ENCODE measurements around the gene TMEM45A. TPM values are rescaled to one million over a fixed set of nuclear protein-coding genes. Genes with fewer than 3 reads are reported as not detected.

Gene TMEM45A
- polyA plus RNA-seq, 1 of the 3 experiments (the other 2 are of a cell fraction): 6.4 TPM

- TF ChIP-seq USF2 (IDR thresholded peaks at IDR 0.05; ENCODE audit: borderline replicate concordance, low read depth, low read length) (no peak), TCF12 (IDR thresholded peaks at IDR 0.05) (no peak), YY1 (IDR thresholded peaks at IDR 0.05; ENCODE audit: low read depth) (no peak), NFIC (IDR thresholded peaks at IDR 0.05; ENCODE audit: borderline replicate concordance) (no peak), NRF1 (IDR thresholded peaks at IDR 0.05; ENCODE audit: low read depth, low read length) (no peak)
Observed at GRCh38 chr3:100467133-100467532, 25.3 kb upstream of the TMEM45A start (continued).

- Histone ChIP-seq H3K36me3 (replicated peaks in 1 of 2; ENCODE audit: control insufficient read depth in 1 of 2, insufficient read depth in 2 of 2, low read length in 1 of 2) (no peaks in the 10 kb centered on the region), H3K9me2 (no peaks in the 10 kb centered on the region), H3K27ac (ENCODE audit: low read depth in 2 of 2, low read length in 1 of 2) (no peak overlapping the region), H3K4me1 (ENCODE audit: control insufficient read depth in 1 of 2, insufficient read depth in 2 of 2, low read depth in 1 of 2, low read length in 1 of 2) (no peaks in the 10 kb centered on the region), H3K9ac (no peak overlapping the region), H3K4me2 (no peak overlapping the region), H4K20me1 (ENCODE audit: insufficient read depth) (no peaks in the 10 kb centered on the region), H3K4me3 (ENCODE audit: low read depth in 2 of 2, low read length in 1 of 2) (no peak overlapping the region), H3K27me3 (ENCODE audit: insufficient read depth) (no peaks in the 10 kb centered on the region), H2AFZ (ENCODE audit: low read depth) (no peak overlapping the region), H3K79me2 (ENCODE audit: insufficient read depth) (no peaks in the 10 kb centered on the region), H3K9me3 (no peaks in the 10 kb centered on the region), H3F3A (replicated peaks; ENCODE audit: insufficient read depth) (no peaks in the 10 kb centered on the region)
- WGBS (ENCODE audit: low lambda C conversion rate): 79% methylated on average over 2 of the region's 2 CpGs
- DNase-seq: no peak
- POLR2A ChIA-PET: no interaction called here
- CTCF ChIA-PET: interaction anchor here (0.8 to 1.7 kb wide), 3 partner anchors 11 to 121 kb away, joined by 3 to 4 read pairs (median 3); no protein-coding TSS in a partner anchor
- TF ChIP-seq SIN3A (IDR thresholded peaks at IDR 0.05; ENCODE audit: borderline replicate concordance, low read depth, low read length) (no peak), RXRA (IDR thresholded peaks at IDR 0.05; ENCODE audit: borderline replicate concordance, low read depth) (no peak), USF1 (IDR thresholded peaks at IDR 0.05; ENCODE audit: borderline replicate concordance, low read depth) (no peak), POLR2AphosphoS5 (IDR thresholded peaks at IDR 0.05; ENCODE audit: low read depth, low read length) (no peak), CTCF (IDR thresholded peaks at IDR 0.05) (no peak), ZBTB33 (IDR thresholded peaks at IDR 0.05; ENCODE audit: borderline replicate concordance, low read depth) (no peak), RAD21 (IDR thresholded peaks at IDR 0.05; ENCODE audit: low read length) (no peak), EZH2phosphoT487 (IDR thresholded peaks at IDR 0.05; ENCODE audit: borderline replicate concordance, low read depth) (no peak), FOXM1 (IDR thresholded peaks at IDR 0.05; ENCODE audit: low read depth) (no peak), GATA2 (CRISPR knock-in tag; IDR thresholded peaks at IDR 0.05) (no peak), REST (IDR thresholded peaks at IDR 0.05; ENCODE audit: low read depth, low read length) (no peak), SMC3 (IDR thresholded peaks at IDR 0.05; ENCODE audit: low read depth, low read length) (no peak), USF2 (IDR thresholded peaks at IDR 0.05; ENCODE audit: borderline replicate concordance, low read depth, low read length) (no peak), MEF2A (IDR thresholded peaks at IDR 0.05; ENCODE audit: borderline replicate concordance, low read depth) (no peak), TAF1 (IDR thresholded peaks at IDR 0.05; ENCODE audit: borderline replicate concordance, low read depth, low read length) (no peak), IRF3 (IDR thresholded peaks at IDR 0.05; ENCODE audit: low read depth, low read length) (no peak)
Observed at GRCh38 chr3:100468676-100469075, 23.7 kb upstream of the TMEM45A start.
